Measurements from ENCODE around the gene DNER. TPM values are rescaled to one million over a fixed set of nuclear protein-coding genes. Genes with fewer than 3 reads are reported as not detected.

The DNER gene
- total and polyA plus RNA-seq, 2 of the 13 experiments (the other 11 are each of a cell fraction or from before 2014, with no cell fraction given), result not detected

DNA sequence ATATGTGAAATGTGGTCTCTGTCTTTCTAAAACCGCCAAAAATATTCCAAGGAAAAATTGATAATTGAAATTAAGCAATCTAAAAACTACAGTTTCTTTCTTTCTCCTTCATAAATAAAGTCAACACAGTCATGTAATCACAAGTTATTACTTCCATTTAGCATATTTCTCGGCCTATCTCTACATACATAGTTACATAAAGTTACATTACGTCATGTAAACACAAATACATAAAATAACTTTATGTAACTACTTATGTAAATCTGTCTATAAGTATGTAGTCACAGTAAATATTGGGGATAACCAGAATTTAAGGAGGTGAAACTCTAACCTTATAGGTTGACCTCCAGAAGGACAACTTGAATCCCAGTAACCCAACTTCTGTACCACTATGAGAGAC lies 394.8 kb downstream of the DNER start:
- FAIRE-seq (no peak), ATAC-seq (no peak), DNase-seq (ENCODE audit: low spot score) (no peak)
- Histone ChIP-seq H3K27ac (ENCODE audit: extremely low read length, insufficient read depth, low read length) (no peak overlapping the region), H3K4me2 (ENCODE audit: low read depth, low read length) (no peak overlapping the region), H3K27me3 (ENCODE audit: control insufficient read depth in 1 of 2, insufficient read depth in 2 of 2, low read length in 2 of 2) (no peaks in the 10 kb centered on the region), H4K20me1 (ENCODE audit: insufficient read depth, low read length) (no peaks in the 10 kb centered on the region), H3K79me2 (ENCODE audit: insufficient read depth, low read length) (no peaks in the 10 kb centered on the region), H3K4me3 (replicated peaks in 1 of 3; ENCODE audit: insufficient read depth in 1 of 3, low read depth in 2 of 3, low read length in 3 of 3) (no peak overlapping the region), H3K36me3 (replicated peaks in 1 of 2; ENCODE audit: control insufficient read depth in 1 of 2, insufficient read depth in 2 of 2, low read length in 2 of 2) (no peaks in the 10 kb centered on the region), H2AFZ (ENCODE audit: low read length) (no peak overlapping the region), H3K9ac (ENCODE audit: insufficient read depth, low read depth, low read length) (no peak overlapping the region), H3K9me3 (ENCODE audit: low read length) (peaks cover 5% of the 10 kb centered on the region; the same call in 1 of the 2 replicates), H3K4me1 (ENCODE audit: insufficient read depth, low read length) (no peaks in the 10 kb centered on the region)
- in situ Hi-C loops (cut with HindIII; ENCODE audit: extremely low pct_ligation_motif_present, low pct_unique_long_range_greater_than_20kb), result no loop called here
- no TSS peak for BruUV-seq (replicated peaks)
- no peak for TF ChIP-seq PRMT3 (CRISPR knock-in tag; IDR thresholded peaks at IDR 0.05; ENCODE audit: borderline replicate concordance, low read depth)
- TF ChIP-seq ZNF274 (CRISPR knock-in tag; IDR thresholded peaks at IDR 0.05), result no peak
- TF ChIP-seq ZNF430 (CRISPR knock-in tag; IDR thresholded peaks at IDR 0.05), result no peak
- TF ChIP-seq SCMH1 (CRISPR knock-in tag; IDR thresholded peaks at IDR 0.05; ENCODE audit: borderline replicate concordance), result no peak
- TF ChIP-seq ZBTB20 (CRISPR knock-in tag; IDR thresholded peaks at IDR 0.05; ENCODE audit: borderline replicate concordance, low read depth), result no peak
- TF ChIP-seq ZNF383 (CRISPR knock-in tag; IDR thresholded peaks at IDR 0.05; ENCODE audit: borderline replicate concordance), result no peak
- TF ChIP-seq ZNF607 (CRISPR knock-in tag; IDR thresholded peaks at IDR 0.05; ENCODE audit: borderline replicate concordance), result no peak
- TF ChIP-seq ATF7 (IDR thresholded peaks at IDR 0.05), result peak; percentile 96
- TF ChIP-seq ATF7 (CRISPR knock-in tag; IDR thresholded peaks at IDR 0.05), result no peak
- TF ChIP-seq ZNF891 (CRISPR knock-in tag; IDR thresholded peaks at IDR 0.05), result no peak
- no peak for TF ChIP-seq ZSCAN20 (CRISPR knock-in tag; IDR thresholded peaks at IDR 0.05; ENCODE audit: borderline replicate concordance)
- no peak for TF ChIP-seq ZNF414 (CRISPR knock-in tag; IDR thresholded peaks at IDR 0.05)
- TF ChIP-seq CREB1 (IDR thresholded peaks at IDR 0.05), result peak; percentile 59
- no peak for TF ChIP-seq CREB1 (CRISPR knock-in tag; IDR thresholded peaks at IDR 0.05)
- TF ChIP-seq ZBTB10 (CRISPR knock-in tag; IDR thresholded peaks at IDR 0.05; ENCODE audit: borderline replicate concordance), result no peak
- no peak for TF ChIP-seq ZNF570 (CRISPR knock-in tag; IDR thresholded peaks at IDR 0.05; ENCODE audit: borderline replicate concordance)
- ChIA-PET CTCF (ENCODE audit: low intra/inter-chr PET ratio, low total read pairs) (no interaction called here), POLR2A (no interaction called here)
- WGBS (ENCODE audit: low lambda C conversion rate), result 5% methylated on average over 3 of the region's 3 CpGs
- intact Hi-C loops (cut with micrococcal nuclease; ENCODE audit: unreplicated experiment), result no loop called here

Measured in HepG2 (cell line).